Effector CD4-positive, alpha-beta T cell (primary cell): ENCODE data around the gene UGT1A4.
"Not testable (repeated sequence)": the region's sequence is repeated elsewhere in the genome, so short reads cannot be mapped to it uniquely, and the experiment has no call there.

ENCODE experiments used
- DNase-seq: peaks from one replicate; pipeline ENCODE4 v3.0.0-alpha.2; 2020

The UGT1A4 gene

GRCh38 chr2:233700028-233700635, 18.4 kb upstream of the UGT1A4 start:
- DNase-seq = no peak

DNA sequence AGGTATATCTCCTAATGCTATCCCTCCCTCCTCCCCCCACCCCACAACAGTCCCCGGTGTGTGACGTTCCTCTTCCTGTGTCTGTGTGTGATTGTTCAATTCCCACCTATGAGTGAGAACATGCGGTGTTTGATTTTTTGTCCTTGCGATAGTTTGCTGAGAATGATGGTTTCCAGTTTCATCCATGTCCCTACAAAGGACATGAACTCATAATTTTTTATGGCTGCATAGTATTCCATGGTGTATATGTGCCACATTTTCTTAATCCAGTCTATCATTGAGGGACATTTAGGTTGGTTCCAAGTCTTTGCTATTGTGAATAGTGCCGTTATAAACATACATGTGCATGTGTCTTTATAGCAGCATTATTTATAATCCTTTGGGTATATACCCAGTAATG, 17.7 kb upstream of the UGT1A4 start:
- DNase-seq = not testable (repeated sequence)

DNA sequence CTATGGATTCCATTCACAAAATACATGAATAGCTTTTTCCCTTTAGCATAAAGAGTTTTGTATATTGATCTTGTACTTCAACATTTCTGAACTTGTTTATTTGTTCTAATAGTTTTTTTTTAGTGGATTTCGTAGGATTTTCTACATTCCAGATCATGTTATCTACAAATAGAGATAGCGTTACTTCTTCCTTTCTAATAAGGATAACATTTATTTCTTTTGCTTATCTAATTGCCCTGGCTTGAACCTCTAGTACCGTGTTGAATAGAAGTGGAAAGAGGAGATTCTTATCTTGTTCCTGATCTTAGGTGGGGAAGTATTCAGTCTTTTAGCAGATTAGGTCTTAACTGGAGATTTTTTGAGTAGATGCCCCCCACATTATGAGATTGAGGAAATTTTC, 16.3 kb upstream of the UGT1A4 start:
- no peak for DNase-seq

DNA sequence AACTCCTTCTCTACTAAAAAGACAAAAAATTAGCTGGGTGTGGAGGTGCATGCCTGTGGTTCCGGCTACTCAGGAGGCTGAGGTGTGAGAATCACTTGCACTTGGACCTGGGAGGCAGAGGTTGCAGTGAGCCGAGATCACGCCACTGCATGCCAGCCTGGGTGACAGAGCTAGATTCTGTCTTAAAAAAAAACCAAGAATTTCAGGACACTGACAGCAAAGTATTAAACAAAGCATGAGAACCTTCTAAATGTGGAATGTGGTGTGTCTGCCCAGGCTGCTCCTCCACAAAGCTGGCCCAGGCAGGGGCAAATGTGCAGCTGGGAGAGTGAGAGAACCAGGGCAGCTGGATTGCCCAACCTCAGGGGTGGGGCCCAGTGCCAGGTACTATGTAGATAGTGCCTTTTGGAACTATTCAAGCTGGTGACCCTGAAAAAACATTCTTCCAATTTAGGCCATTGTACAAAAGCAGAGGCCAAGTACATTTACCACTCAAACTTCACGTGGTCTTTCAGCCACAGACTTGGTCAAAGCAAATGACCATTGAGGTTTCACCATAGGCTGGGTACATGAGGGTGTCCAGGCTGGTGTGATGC, 12.5 kb upstream of the UGT1A4 start:
- no peak for DNase-seq

- DNase-seq = no peak
Observed at GRCh38 chr2:233706720-233707119, 11.8 kb upstream of the UGT1A4 start.

- DNase-seq = no peak
Observed at GRCh38 chr2:233707940-233708644, 10.4 kb upstream of the UGT1A4 start.

- DNase-seq = no peak
Observed at GRCh38 chr2:233708942-233709341, 9.6 kb upstream of the UGT1A4 start.

DNA sequence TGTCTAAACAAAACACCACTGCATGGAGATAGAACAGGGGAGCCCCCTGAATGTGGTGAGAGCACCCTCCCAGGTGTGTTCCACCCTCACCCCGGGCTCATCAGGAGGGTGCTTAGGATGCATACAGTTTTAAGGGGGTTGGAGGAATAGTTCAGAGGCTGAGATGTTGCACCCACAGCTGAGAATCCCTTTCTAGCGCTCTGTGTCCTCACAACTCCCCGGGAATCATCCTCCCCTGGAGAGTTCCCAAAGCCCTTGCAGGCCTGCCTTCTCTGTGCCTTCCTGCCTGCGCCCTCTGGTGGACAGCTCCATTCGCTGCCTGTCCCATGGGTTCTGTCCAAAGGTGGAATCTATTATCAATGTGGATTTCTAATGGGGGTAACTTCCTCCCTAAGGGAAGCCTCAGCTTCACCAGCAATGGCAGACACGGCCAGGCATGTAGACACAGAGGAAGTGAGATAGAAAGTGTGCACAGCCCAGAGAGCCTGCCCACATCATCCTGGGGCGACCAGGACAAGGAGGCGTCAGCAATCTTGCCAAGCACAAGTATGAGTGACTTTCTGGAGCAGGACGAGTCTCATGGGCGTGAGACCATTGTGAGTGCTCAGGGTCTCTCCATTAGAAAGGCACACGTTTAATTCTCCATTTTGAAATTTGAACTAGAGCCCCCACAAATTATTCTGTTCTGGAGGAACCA, 7.1 kb upstream of the UGT1A4 start:
- DNase-seq = peak; percentile 42

- no peak for DNase-seq
Observed at GRCh38 chr2:233712611-233713261, 5.8 kb upstream of the UGT1A4 start, which contains the start of gene UGT1A5. Gene UGT1A5, plus strand, starts transcription at chr2:233712907. Its CDS starts 85 bp downstream, at chr2:233712992.

DNA sequence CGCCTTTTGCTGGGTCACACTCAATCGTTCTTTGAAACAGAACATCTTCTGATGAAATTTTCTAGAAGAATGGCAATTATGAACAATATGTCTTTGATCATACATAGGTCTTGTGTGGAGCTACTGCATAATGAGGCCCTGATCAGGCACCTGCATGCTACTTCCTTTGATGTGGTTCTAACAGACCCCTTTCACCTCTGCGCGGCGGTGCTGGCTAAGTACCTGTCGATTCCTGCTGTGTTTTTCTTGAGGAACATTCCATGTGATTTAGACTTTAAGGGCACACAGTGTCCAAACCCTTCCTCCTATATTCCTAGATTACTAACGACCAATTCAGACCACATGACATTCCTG, 5.3 kb upstream of the UGT1A4 start:
- no peak for DNase-seq

- no peak for DNase-seq
Observed at GRCh38 chr2:233714121-233714520, 4.4 kb upstream of the UGT1A4 start.

DNA sequence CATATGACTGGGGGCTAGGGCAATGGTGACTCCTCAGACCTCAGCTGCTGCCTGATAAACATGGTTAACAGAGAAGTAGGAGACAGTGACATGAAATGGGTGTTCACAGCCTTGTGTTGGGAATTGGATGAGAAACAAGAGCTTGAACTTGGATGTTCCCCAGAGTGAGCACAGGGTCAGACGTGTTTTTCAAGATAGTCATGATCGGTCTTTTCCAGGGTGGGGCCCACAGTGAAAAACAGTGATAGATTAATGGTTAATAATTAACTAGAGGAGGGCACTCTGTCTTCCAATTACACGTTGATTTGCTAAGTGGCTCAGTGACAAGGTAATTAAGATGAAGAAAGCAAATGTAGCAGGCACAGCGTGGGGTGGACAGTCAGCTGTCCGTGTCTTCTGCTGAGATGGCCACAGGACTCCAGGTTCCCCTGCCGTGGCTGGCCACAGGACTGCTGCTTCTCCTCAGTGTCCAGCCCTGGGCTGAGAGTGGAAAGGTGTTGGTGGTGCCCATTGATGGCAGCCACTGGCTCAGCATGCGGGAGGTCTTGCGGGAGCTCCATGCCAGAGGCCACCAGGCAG, 10.3 kb downstream of the UGT1A4 start, which contains the start of gene UGT1A3:
TSS of gene UGT1A3 (plus strand) at position 320 of the 579 bp plus-strand sequence. CDS start at position 405, 85 bp downstream.
- no peak for DNase-seq

DNA sequence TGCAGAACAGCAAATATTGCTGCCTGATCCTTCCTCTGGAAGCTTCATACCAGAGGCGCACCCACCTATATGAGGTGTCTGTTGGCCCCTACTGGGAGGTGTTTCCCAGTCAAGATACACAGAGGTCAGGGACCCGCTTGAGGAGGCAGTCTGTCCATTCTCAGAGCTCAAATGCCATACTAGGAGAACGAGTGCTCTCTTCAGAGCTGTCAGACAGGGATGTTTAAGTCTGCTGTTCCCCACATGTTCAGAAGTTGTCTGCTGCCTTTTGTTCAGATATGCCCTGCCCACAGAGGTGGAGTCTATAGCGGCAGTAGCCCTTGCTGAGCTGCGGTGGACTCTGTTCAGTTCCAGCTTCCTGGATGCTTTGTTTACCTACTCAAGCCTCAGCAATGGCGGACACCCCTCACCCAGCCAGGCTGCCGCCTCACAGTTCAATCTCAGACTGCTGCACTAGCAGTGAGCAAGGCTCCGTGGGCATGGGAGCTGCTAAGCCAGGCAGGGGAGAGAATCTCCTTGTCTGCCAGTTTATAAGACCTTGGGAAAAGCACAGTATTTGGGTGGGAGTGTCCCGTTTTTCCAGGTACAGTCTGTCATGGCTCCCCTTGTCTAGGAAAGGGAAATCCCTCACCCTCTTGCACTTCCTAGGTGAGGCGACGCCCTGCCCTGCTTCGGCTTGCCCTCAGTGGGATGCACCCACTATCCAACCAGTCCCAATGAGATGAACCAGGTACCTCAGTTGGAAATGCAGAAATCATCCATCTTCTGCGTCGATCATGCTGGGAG, 18.5 kb downstream of the UGT1A4 start:
- not testable (repeated sequence) for DNase-seq

DNA sequence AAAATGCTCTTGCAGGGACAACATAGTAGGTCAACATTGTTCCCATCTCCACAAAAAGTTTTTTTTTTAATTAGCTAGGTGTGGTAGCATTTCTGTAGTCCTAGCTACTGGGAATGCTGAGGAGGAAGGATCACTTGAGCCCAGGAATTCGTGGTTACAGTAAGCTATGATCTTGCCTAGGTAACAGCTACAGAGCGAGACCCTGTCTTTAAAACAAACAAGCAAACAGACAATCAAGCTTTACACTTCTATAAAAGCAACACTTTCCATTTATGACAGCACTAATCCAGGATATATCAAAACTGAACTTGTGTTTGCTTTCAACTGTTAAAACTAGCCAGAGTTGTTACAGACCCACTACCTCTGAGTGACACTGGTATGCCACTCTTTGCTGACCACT, 22.3 kb downstream of the UGT1A4 start:
- DNase-seq = no peak

DNA sequence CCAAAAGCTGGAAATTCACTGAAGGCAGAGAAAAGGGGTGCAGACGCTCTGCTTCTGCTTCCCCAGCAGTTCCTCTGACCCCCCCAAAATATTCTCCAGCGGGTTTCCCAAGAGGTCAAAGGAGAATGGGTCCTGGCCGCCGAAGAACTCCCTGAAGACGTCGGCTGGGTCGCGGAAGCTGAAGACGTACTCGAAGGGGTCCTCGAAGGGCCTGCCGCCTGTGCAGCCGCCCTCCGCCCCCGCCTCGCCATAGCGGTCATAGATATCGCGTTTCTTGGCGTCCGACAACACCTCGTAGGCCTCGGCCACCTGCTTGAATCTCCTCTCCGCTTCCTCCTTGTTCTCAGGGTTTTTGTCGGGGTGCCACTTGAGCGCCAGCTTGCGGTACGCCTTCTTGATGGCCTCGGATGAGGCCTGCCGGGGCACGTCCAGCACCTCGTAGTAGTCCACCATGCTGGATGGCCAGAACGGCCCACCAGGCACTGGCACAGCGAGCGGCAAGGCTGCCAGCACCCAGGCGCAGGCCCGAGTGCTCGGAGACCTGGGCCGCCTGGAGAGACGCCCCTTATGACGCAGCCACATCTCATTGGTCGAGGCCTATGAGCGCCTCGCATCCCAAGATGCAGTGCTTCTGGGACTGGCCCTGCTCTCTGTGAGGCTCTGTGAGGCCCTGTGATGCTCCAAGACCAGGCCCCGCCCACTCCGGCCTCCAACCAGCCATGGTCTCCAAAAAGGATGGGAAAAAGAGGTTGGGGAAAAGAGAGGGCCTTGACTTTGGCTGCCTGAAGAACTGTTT, 25.1 kb downstream of the UGT1A4 start:
- no peak for DNase-seq

GRCh38 chr2:233745073-233745755, 26.7 kb downstream of the UGT1A4 start:
- no peak for DNase-seq

- DNase-seq = not testable (repeated sequence)
Observed at GRCh38 chr2:233745838-233746237, 27.3 kb downstream of the UGT1A4 start.

DNA sequence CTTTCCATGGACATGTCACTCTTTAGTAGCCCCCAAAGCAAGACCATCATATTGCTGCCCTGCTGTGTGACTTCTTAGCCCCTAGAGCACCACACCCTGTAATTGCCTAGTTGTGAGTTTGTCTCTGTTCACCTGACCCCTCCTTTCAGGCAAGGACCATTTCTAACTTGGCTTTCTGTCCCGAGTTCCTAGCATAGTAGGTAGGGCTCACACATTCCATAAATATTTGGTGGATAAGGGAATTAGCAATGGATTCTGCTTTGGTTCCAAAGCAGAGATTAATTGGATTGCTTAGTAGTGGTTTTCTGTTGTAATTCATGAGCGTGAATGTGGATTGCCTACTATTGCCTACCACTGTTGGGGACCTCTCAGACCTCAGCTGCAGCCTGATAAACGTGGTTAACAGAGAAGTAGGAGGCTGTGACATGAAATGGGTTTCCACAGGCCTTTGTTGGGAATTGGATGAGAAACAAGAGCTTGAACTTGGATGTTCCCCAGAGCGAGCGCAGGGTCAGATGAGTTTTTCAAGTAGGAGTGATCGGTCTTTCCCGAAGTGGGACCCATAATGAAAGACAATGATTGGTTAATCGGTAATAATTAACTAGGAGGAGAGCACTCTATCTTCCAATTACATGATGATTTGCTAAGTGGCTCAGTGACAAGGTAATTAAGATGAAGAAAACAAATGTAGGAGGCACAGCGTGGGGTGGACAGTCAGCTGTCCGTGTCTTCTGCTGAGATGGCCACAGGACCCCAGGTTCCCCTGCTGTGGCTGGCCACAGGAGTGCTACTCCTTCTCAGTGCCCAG, 28.1 kb downstream of the UGT1A4 start:
- no peak for DNase-seq

DNA sequence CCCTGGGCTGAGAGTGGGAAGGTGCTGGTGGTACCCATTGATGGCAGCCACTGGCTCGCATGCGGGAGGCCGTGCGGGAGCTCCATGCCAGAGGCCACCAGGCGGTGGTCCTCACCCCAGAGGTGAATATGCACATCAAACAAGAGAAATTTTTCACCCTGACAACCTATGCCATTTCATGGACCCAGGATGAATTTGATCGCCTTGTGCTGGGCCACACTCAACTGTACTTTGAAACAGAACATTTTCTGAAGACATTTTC, 28.7 kb downstream of the UGT1A4 start:
- no peak for DNase-seq

DNA sequence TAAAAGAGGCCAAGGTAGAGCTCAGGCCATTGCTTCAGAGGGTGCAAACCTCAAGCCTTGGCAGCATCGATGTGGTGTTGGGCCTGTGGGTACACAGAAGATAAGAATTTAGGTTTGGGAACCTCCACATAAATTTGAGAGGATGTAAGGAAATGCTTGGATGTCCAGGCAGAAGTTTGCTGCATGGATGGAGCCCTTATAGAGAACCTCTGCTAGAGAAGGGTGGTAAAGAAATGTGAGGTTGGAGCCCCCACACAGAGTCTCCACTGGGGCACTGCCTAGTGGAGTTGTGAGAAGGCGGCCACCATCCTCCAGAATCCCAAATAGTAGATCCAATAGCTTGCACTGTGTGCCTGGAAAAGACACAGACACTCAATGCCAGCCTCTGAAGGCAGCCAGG, 32.2 kb downstream of the UGT1A4 start:
- DNase-seq = not testable (repeated sequence)
